Tibial nerve (tissue), 4 donors: ENCODE results near the gene VSIG10.

Experiments
- EP300 ChIP-seq, 2 donors: sonication (generic); formaldehyde crosslinking; IDR thresholded peaks; one replicate each; pipeline ENCODE4 v1.6.1; 2017; ENCODE audit warnings: antibody characterized with exemption in 2 of 2, mild to moderate bottlenecking in 1 of 2
- TF ChIP-seq, protein P1 (sequence below), 5 experiments: fragments of 200-600 bp in 3 of 5; fragments of 450-650 bp in 2 of 5; sonication (generic) in 3 of 5; IDR thresholded peaks; one replicate each; pipeline ENCODE4 v1.5.1; 2016 to 2019; ENCODE audit warnings: antibody characterized with exemption in 5 of 5, mild to moderate bottlenecking in 3 of 5, moderate library complexity in 2 of 5

GRCh38 chr12:118120579-118121363 lies 17.0 kb upstream of the VSIG10 start:
- no peak for TF ChIP-seq EP300 (IDR thresholded peaks at IDR 0.05)
- TF ChIP-seq, protein P1, sequence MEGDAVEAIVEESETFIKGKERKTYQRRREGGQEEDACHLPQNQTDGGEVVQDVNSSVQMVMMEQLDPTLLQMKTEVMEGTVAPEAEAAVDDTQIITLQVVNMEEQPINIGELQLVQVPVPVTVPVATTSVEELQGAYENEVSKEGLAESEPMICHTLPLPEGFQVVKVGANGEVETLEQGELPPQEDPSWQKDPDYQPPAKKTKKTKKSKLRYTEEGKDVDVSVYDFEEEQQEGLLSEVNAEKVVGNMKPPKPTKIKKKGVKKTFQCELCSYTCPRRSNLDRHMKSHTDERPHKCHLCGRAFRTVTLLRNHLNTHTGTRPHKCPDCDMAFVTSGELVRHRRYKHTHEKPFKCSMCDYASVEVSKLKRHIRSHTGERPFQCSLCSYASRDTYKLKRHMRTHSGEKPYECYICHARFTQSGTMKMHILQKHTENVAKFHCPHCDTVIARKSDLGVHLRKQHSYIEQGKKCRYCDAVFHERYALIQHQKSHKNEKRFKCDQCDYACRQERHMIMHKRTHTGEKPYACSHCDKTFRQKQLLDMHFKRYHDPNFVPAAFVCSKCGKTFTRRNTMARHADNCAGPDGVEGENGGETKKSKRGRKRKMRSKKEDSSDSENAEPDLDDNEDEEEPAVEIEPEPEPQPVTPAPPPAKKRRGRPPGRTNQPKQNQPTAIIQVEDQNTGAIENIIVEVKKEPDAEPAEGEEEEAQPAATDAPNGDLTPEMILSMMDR (IDR thresholded peaks at IDR 0.05), result peak; percentile 33 to 84 (median 79)
